ENCODE data around the gene LIN28B. TPM values are rescaled to one million over a fixed set of nuclear protein-coding genes. Genes with fewer than 3 reads are reported as not detected.

LIN28B gene
- polyA plus RNA-seq, 2 of the 4 experiments (the other 2 are of a cell fraction): 3.6 to 7.2 TPM

DNA sequence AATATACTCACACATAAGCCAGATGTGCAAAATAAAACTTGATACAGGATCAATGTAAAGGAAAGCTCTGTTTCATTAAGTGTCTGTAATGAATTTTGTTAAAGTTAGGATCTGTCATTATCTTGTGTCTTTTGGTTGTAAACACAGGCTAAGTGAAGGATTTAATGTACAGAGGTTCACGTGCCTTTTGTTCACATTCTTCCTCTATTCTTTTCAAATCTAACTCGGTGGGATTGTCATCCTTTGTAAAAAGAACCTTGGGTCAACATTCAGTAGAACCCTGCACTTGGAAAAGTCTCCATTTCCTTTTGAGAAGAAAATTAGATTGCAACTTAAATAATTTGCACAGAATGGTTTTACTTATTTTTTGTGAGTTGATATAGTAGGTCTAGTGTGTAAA, 7.7 kb upstream of the LIN28B start:
- H3K4me1 ChIP-seq: no peaks in the 10 kb centered on the region
- 32% methylated on average over 2 of the region's 2 CpGs for WGBS (ENCODE audit: missing lambda C conversion rate)
- TF ChIP-seq ZSCAN20 (CRISPR knock-in tag; IDR thresholded peaks at IDR 0.05) (no peak), PHF8 (IDR thresholded peaks at IDR 0.05; ENCODE audit: borderline replicate concordance, low read depth) (no peak), JUN (IDR thresholded peaks at IDR 0.05) (no peak), MAFK (IDR thresholded peaks at IDR 0.05; ENCODE audit: partially characterized antibody) (no peak), MYC (IDR thresholded peaks at IDR 0.05; ENCODE audit: borderline replicate concordance, low read length) (no peak), CHD4 (IDR thresholded peaks at IDR 0.05; ENCODE audit: borderline replicate concordance) (no peak), ZFP36 (IDR thresholded peaks at IDR 0.05; ENCODE audit: borderline replicate concordance, partially characterized antibody) (no peak), HOXB13 (CRISPR knock-in tag; IDR thresholded peaks at IDR 0.05; ENCODE audit: low read depth) (no peak)
- TF ChIP-seq, protein P1, sequence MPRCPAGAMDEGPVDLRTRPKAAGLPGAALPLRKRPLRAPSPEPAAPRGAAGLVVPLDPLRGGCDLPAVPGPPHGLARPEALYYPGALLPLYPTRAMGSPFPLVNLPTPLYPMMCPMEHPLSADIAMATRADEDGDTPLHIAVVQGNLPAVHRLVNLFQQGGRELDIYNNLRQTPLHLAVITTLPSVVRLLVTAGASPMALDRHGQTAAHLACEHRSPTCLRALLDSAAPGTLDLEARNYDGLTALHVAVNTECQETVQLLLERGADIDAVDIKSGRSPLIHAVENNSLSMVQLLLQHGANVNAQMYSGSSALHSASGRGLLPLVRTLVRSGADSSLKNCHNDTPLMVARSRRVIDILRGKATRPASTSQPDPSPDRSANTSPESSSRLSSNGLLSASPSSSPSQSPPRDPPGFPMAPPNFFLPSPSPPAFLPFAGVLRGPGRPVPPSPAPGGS (IDR thresholded peaks at IDR 0.05): no peak
- TF ChIP-seq, protein P2, sequence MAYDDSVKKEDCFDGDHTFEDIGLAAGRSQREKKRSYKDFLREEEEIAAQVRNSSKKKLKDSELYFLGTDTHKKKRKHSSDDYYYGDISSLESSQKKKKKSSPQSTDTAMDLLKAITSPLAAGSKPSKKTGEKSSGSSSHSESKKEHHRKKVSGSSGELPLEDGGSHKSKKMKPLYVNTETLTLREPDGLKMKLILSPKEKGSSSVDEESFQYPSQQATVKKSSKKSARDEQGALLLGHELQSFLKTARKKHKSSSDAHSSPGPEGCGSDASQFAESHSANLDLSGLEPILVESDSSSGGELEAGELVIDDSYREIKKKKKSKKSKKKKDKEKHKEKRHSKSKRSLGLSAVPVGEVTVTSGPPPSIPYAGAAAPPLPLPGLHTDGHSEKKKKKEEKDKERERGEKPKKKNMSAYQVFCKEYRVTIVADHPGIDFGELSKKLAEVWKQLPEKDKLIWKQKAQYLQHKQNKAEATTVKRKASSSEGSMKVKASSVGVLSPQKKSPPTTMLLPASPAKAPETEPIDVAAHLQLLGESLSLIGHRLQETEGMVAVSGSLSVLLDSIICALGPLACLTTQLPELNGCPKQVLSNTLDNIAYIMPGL (CRISPR knock-in tag; IDR thresholded peaks at IDR 0.05; ENCODE audit: borderline replicate concordance): no peak
- CTCF ChIA-PET: no interaction called here
- no peak overlapping the region for H3K4me2 ChIP-seq
- ATAC-seq: no peak
- H3K4me3 ChIP-seq: no peak overlapping the region
- no peaks in the 10 kb centered on the region for H3K9me3 ChIP-seq
- DNase-seq (ENCODE audit: low read depth in 1 of 2, low spot score in 1 of 2): no peak
- FAIRE-seq: no peak
- POLR2A ChIA-PET: no interaction called here
- no peak overlapping the region for H3K27ac ChIP-seq

DNA sequence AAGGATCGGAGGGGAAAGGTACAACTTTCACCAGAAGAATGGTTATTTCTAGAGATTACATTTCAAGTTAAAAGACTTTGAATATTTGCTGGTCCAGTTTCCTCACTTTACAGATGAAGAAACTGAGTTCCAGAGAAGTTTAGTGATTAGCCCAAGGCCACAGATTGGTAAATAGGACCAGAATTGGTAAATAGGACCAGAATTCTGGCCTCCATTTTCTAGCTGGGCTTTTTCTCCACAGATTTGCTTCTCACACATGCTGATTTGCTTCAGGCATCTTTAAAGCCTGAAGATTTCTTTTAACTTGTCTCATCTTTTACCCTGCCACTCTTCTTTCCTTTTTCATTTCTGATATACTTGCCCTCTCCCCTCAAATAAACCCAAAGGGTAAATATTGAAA, 5.2 kb upstream of the LIN28B start:
- no peak for DNase-seq (ENCODE audit: low read depth in 1 of 2, low spot score in 1 of 2)
- CTCF ChIA-PET: no interaction called here
- TF ChIP-seq, protein P2 (CRISPR knock-in tag; IDR thresholded peaks at IDR 0.05; ENCODE audit: borderline replicate concordance): no peak
- no peak for TF ChIP-seq HOXB5 (CRISPR knock-in tag; IDR thresholded peaks at IDR 0.05)
- TF ChIP-seq NPAS2 (CRISPR knock-in tag; IDR thresholded peaks at IDR 0.05; ENCODE audit: borderline replicate concordance): no peak
- no peak for TF ChIP-seq MAFK (IDR thresholded peaks at IDR 0.05; ENCODE audit: partially characterized antibody)
- TF ChIP-seq, protein P1 (IDR thresholded peaks at IDR 0.05): no peak
- TF ChIP-seq, protein P3, sequence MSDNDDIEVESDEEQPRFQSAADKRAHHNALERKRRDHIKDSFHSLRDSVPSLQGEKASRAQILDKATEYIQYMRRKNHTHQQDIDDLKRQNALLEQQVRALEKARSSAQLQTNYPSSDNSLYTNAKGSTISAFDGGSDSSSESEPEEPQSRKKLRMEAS (IDR thresholded peaks at IDR 0.05): no peak
- no peak for TF ChIP-seq ZSCAN20 (CRISPR knock-in tag; IDR thresholded peaks at IDR 0.05)
- no peak for TF ChIP-seq PHF8 (IDR thresholded peaks at IDR 0.05; ENCODE audit: borderline replicate concordance, low read depth)
- no peak for FAIRE-seq
- Histone ChIP-seq H3K4me3 (no peak overlapping the region), H3K9me3 (no peaks in the 10 kb centered on the region), H3K4me1 (peaks cover 11% of the 10 kb centered on the region), H3K27ac (no peak overlapping the region), H3K4me2 (no peak overlapping the region)
- WGBS (ENCODE audit: missing lambda C conversion rate): 86% methylated on average over 1 of the region's 1 CpG
- POLR2A ChIA-PET: no interaction called here
- ATAC-seq: no peak

DNA sequence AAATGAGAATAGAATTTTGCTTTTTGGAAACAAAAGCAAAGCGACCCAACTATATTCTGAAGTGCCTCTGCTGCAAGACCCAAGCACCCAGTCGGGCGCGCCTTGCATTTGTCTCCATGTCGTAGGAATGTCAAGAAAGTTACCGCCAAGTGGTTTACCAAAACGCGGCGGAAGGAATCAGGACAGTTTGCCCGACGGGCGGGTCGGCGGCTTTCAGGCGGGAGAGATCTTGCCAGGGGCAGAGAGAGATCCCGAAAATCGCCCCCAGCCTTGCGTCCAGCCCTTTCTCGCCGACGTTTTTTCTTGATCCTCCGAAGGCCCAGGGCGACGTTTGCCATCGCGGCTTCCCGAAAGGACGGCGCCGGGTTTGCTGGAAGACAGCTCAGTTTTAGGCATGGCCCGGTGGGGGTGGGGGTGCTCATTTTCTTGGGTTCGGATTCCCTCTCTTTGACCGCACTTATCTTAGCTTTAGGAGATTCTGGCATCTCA, 4.0 kb upstream of the LIN28B start:
- ChIA-PET POLR2A (no interaction called here), CTCF (no interaction called here)
- FAIRE-seq (no peak), DNase-seq (ENCODE audit: low read depth in 1 of 2, low spot score in 1 of 2) (no peak), ATAC-seq (no peak)
- Histone ChIP-seq H3K4me3 (no peak overlapping the region), H3K4me2 (no peak overlapping the region; the same call in 2 of the 3 replicates), H3K9me3 (no peaks in the 10 kb centered on the region), H3K4me1 (peaks cover 11% of the 10 kb centered on the region), H3K27ac (no peak overlapping the region)
- TF ChIP-seq PHF8 (IDR thresholded peaks at IDR 0.05; ENCODE audit: borderline replicate concordance, low read depth): no peak
- TF ChIP-seq POLR2A (IDR thresholded peaks at IDR 0.05; ENCODE audit: low read length): no peak
- TF ChIP-seq EHF (CRISPR knock-in tag; IDR thresholded peaks at IDR 0.05): no peak
- TF ChIP-seq, protein P4, sequence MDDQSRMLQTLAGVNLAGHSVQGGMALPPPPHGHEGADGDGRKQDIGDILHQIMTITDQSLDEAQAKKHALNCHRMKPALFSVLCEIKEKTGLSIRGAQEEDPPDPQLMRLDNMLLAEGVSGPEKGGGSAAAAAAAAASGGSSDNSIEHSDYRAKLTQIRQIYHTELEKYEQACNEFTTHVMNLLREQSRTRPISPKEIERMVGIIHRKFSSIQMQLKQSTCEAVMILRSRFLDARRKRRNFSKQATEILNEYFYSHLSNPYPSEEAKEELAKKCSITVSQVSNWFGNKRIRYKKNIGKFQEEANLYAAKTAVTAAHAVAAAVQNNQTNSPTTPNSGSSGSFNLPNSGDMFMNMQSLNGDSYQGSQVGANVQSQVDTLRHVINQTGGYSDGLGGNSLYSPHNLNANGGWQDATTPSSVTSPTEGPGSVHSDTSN (IDR thresholded peaks at IDR 0.05): no peak
- TF ChIP-seq, protein P5, sequence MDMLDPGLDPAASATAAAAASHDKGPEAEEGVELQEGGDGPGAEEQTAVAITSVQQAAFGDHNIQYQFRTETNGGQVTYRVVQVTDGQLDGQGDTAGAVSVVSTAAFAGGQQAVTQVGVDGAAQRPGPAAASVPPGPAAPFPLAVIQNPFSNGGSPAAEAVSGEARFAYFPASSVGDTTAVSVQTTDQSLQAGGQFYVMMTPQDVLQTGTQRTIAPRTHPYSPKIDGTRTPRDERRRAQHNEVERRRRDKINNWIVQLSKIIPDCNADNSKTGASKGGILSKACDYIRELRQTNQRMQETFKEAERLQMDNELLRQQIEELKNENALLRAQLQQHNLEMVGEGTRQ (IDR thresholded peaks at IDR 0.05): no peak
- no peak for TF ChIP-seq CBX8 (IDR thresholded peaks at IDR 0.05)
- TF ChIP-seq MYC (IDR thresholded peaks at IDR 0.05; ENCODE audit: borderline replicate concordance, low read length): no peak
- no peak for TF ChIP-seq NPAS2 (CRISPR knock-in tag; IDR thresholded peaks at IDR 0.05; ENCODE audit: borderline replicate concordance)
- TF ChIP-seq, protein P3 (IDR thresholded peaks at IDR 0.05): no peak
- TF ChIP-seq HOXA7 (CRISPR knock-in tag; IDR thresholded peaks at IDR 0.05): no peak
- TF ChIP-seq, protein P2 (CRISPR knock-in tag; IDR thresholded peaks at IDR 0.05; ENCODE audit: borderline replicate concordance): no peak
- TF ChIP-seq HOXB13 (CRISPR knock-in tag; IDR thresholded peaks at IDR 0.05; ENCODE audit: low read depth): no peak
- no peak for TF ChIP-seq HEYL (CRISPR knock-in tag; IDR thresholded peaks at IDR 0.05)
- WGBS (ENCODE audit: missing lambda C conversion rate): 89% methylated on average over 32 of the region's 33 CpGs
